ENCODE data around the gene PDYN.

PDYN gene

DNA sequence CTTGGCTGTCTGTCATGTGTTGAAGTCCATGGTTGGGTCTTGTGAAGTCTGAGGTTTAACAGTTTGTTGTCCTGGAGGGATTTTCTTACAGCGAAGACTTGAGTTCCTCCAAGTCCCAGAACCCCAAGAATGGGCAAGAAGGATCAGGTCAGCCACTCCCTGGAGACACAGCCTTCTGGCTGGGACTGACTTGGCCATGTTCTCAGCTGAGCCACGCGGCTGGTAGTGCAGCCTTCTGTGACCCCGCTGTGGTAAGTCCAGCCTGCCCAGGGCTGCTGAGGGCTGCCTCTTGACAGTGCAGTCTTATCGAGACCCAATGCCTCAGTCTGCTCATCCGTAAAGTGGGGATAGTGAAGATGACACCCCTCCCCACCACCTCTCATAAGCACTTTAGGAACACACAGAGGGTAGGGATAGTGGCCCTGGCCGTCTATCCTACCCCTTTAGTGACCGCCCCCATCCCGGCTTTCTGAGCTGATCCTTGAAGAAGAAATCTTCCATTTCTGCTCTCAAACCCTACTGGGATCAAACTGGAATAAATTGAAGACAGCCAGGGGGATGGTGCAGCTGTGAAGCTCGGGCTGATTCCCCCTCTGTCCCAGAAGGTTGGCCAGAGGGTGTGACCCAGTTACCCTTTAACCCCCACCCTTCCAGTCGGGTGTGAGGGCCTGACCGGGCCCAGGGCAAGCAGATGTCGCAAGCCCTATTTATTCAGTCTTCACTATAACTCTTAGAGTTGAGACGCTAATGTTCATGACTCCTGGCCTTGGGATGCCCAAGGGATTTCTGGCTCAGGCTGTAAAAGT lies 55.2 kb downstream of the PDYN start:
- Histone ChIP-seq H3K9me3 (ENCODE audit: insufficient read depth, low read length) (no peaks in the 10 kb centered on the region), H3K9ac (ENCODE audit: low read length) (no peak overlapping the region), H3K79me2 (ENCODE audit: insufficient read depth, low read length) (no peaks in the 10 kb centered on the region), H3K4me2 (ENCODE audit: low read depth, low read length, poor library complexity, severe bottlenecking) (no peak overlapping the region), H2AFZ (ENCODE audit: low read depth, low read length, severe bottlenecking) (no peak overlapping the region), H3K27ac (ENCODE audit: low read depth, low read length) (no peak overlapping the region), H3K4me3 (ENCODE audit: insufficient read depth, low read length, poor library complexity, severe bottlenecking) (no peak overlapping the region), H3K36me3 (ENCODE audit: low read length) (no peaks in the 10 kb centered on the region), H3K9me2 (replicated peaks; ENCODE audit: insufficient read depth, low read length) (no peaks in the 10 kb centered on the region), H3K27me3 (ENCODE audit: low read length) (no peaks in the 10 kb centered on the region), H3F3A (ENCODE audit: insufficient read depth) (no peaks in the 10 kb centered on the region), H4K20me1 (ENCODE audit: low read depth, low read length) (no peaks in the 10 kb centered on the region)
- TF ChIP-seq EZH2phosphoT487 (conservative IDR thresholded peaks at IDR 0.05; ENCODE audit: low read length), result no peak
- TF ChIP-seq, protein P1, sequence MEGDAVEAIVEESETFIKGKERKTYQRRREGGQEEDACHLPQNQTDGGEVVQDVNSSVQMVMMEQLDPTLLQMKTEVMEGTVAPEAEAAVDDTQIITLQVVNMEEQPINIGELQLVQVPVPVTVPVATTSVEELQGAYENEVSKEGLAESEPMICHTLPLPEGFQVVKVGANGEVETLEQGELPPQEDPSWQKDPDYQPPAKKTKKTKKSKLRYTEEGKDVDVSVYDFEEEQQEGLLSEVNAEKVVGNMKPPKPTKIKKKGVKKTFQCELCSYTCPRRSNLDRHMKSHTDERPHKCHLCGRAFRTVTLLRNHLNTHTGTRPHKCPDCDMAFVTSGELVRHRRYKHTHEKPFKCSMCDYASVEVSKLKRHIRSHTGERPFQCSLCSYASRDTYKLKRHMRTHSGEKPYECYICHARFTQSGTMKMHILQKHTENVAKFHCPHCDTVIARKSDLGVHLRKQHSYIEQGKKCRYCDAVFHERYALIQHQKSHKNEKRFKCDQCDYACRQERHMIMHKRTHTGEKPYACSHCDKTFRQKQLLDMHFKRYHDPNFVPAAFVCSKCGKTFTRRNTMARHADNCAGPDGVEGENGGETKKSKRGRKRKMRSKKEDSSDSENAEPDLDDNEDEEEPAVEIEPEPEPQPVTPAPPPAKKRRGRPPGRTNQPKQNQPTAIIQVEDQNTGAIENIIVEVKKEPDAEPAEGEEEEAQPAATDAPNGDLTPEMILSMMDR (IDR thresholded peaks at IDR 0.05; ENCODE audit: insufficient read depth, low read length, poor library complexity, severe bottlenecking), result no peak

DNA sequence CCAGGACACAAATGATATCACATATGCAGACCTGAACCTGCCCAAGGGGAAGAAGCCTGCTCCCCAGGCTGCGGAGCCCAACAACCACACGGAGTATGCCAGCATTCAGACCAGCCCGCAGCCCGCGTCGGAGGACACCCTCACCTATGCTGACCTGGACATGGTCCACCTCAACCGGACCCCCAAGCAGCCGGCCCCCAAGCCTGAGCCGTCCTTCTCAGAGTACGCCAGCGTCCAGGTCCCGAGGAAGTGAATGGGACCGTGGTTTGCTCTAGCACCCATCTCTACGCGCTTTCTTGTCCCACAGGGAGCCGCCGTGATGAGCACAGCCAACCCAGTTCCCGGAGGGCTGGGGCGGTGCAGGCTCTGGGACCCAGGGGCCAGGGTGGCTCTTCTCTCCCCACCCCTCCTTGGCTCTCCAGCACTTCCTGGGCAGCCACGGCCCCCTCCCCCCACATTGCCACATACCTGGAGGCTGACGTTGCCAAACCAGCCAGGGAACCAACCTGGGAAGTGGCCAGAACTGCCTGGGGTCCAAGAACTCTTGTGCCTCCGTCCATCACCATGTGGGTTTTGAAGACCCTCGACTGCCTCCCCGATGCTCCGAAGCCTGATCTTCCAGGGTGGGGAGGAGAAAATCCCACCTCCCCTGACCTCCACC lies 56.4 kb downstream of the PDYN start:
- Histone ChIP-seq H2AFZ (ENCODE audit: low read depth, low read length, severe bottlenecking) (no peak overlapping the region), H3K9ac (ENCODE audit: low read length) (no peak overlapping the region)

DNA sequence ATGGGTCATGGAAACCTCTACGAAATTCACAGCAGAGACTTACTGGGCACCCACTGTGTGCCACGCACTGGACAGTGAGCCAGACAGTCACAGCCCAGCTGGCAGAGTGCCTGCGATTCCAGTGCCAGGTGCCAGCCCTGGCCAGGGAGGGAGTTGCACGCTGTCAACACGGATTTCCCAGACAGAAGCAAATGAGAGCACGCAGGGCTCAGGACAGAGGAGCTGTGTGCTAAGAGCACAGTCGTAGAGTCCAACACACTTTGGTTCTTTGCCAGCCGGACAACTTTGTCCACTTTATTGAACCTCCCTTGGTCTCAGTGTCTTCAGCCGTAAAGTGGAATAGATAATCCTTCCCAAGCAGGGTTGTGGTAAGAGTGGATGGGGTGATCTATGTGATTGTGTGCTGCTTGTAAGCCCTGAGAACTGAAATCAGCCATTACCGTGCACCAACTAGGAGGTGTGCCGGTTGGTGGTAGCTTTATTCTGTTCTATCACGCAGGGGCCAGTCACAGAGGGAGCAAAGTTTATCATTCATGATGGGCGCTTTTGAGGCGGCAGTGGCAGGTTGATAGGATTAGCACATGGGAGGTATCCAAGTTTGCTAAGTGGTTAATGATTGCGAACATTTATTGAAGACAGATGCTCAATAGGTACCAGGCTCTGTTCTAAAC lies 58.0 kb downstream of the PDYN start:
- no peaks in the 10 kb centered on the region for H3K79me2 ChIP-seq (ENCODE audit: insufficient read depth, low read length)
- no peak overlapping the region for H3K4me3 ChIP-seq (ENCODE audit: insufficient read depth, low read length, poor library complexity, severe bottlenecking)
- no peaks in the 10 kb centered on the region for H3F3A ChIP-seq (ENCODE audit: insufficient read depth)
- H3K36me3 ChIP-seq (ENCODE audit: low read length), result no peaks in the 10 kb centered on the region
- no peaks in the 10 kb centered on the region for H3K9me2 ChIP-seq (replicated peaks; ENCODE audit: insufficient read depth, low read length)
- H3K27me3 ChIP-seq (ENCODE audit: low read length), result no peaks in the 10 kb centered on the region
- no peak overlapping the region for H2AFZ ChIP-seq (ENCODE audit: low read depth, low read length, severe bottlenecking)
- H3K27ac ChIP-seq (ENCODE audit: low read depth, low read length), result no peak overlapping the region
- H3K9me3 ChIP-seq (ENCODE audit: insufficient read depth, low read length), result no peaks in the 10 kb centered on the region
- no peak for TF ChIP-seq EZH2phosphoT487 (conservative IDR thresholded peaks at IDR 0.05; ENCODE audit: low read length)
- TF ChIP-seq, protein P1 (IDR thresholded peaks at IDR 0.05; ENCODE audit: insufficient read depth, low read length, poor library complexity, severe bottlenecking), result no peak
- no peak overlapping the region for H3K9ac ChIP-seq (ENCODE audit: low read length)
- H3K4me2 ChIP-seq (ENCODE audit: low read depth, low read length, poor library complexity, severe bottlenecking), result no peak overlapping the region
- no peaks in the 10 kb centered on the region for H4K20me1 ChIP-seq (ENCODE audit: low read depth, low read length)

More for the DNA sequence above, 56.4 kb downstream of the PDYN start:
- H3K9me2 ChIP-seq (replicated peaks; ENCODE audit: insufficient read depth, low read length), result no peaks in the 10 kb centered on the region
- no peaks in the 10 kb centered on the region for H3F3A ChIP-seq (ENCODE audit: insufficient read depth)
- no peaks in the 10 kb centered on the region for H3K9me3 ChIP-seq (ENCODE audit: insufficient read depth, low read length)
- no peak overlapping the region for H3K4me3 ChIP-seq (ENCODE audit: insufficient read depth, low read length, poor library complexity, severe bottlenecking)
- H3K27me3 ChIP-seq (ENCODE audit: low read length), result no peaks in the 10 kb centered on the region
- no peak for TF ChIP-seq EZH2phosphoT487 (conservative IDR thresholded peaks at IDR 0.05; ENCODE audit: low read length)
- TF ChIP-seq, protein P1 (IDR thresholded peaks at IDR 0.05; ENCODE audit: insufficient read depth, low read length, poor library complexity, severe bottlenecking), result no peak
- H3K36me3 ChIP-seq (ENCODE audit: low read length), result no peaks in the 10 kb centered on the region
- H3K4me2 ChIP-seq (ENCODE audit: low read depth, low read length, poor library complexity, severe bottlenecking), result no peak overlapping the region
- H3K79me2 ChIP-seq (ENCODE audit: insufficient read depth, low read length), result no peaks in the 10 kb centered on the region
- H3K27ac ChIP-seq (ENCODE audit: low read depth, low read length), result no peak overlapping the region
- H4K20me1 ChIP-seq (ENCODE audit: low read depth, low read length), result no peaks in the 10 kb centered on the region

Measured in SU-DHL-6 (cell line).